Measurements from ENCODE around the gene DHX15. TPM values are rescaled to one million over a fixed set of nuclear protein-coding genes. Genes with fewer than 3 reads are reported as not detected.

DHX15 gene
- total and polyA plus RNA-seq, 12 donors = 42.4 to 158 (median 79.0) TPM

DNA sequence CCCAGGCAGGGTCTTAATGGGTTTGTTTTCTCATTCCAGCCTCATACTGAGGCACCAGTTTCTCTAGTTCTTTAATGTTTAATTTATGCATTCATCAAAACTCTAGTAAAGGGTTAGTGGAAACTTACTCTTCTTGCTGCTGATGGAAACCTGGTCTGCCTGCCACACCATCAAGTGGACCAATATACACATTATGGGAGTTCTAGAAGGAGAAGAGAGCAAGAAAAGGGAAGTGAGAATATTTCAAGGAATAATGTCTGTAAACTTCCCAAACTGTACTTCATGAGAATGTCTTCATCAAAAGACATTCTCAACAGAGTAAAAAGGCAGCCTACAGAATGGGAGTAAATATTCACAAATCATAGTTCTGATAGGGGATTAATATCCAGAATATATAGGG is 20.9 kb upstream of the DHX15 start:
- TF ChIP-seq, protein P1, sequence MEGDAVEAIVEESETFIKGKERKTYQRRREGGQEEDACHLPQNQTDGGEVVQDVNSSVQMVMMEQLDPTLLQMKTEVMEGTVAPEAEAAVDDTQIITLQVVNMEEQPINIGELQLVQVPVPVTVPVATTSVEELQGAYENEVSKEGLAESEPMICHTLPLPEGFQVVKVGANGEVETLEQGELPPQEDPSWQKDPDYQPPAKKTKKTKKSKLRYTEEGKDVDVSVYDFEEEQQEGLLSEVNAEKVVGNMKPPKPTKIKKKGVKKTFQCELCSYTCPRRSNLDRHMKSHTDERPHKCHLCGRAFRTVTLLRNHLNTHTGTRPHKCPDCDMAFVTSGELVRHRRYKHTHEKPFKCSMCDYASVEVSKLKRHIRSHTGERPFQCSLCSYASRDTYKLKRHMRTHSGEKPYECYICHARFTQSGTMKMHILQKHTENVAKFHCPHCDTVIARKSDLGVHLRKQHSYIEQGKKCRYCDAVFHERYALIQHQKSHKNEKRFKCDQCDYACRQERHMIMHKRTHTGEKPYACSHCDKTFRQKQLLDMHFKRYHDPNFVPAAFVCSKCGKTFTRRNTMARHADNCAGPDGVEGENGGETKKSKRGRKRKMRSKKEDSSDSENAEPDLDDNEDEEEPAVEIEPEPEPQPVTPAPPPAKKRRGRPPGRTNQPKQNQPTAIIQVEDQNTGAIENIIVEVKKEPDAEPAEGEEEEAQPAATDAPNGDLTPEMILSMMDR (IDR thresholded peaks at IDR 0.05) = no peak
- Histone ChIP-seq H3K36me3 (replicated peaks in 1 of 2) (no peaks in the 10 kb centered on the region), H3K9me3 (replicated peaks in 1 of 3) (no peaks in the 10 kb centered on the region), H3K27ac (no peak overlapping the region), H3K27me3 (no peaks in the 10 kb centered on the region), H3K4me1 (replicated peaks in 1 of 2) (no peaks in the 10 kb centered on the region), H3K4me3 (no peak overlapping the region)
- no peak for DNase-seq
- intact Hi-C loops (cut with DNase I) = no loop called here

GRCh38 chr4:24604558-24605214 is 20.3 kb upstream of the DHX15 start:
- TF ChIP-seq, protein P1 (IDR thresholded peaks at IDR 0.05) = no peak
- no peak for TF ChIP-seq POLR2A (IDR thresholded peaks at IDR 0.05)
- intact Hi-C loops (cut with DNase I) = no loop called here
- H3K4me1 ChIP-seq (replicated peaks in 1 of 2) = no peaks in the 10 kb centered on the region
- no peaks in the 10 kb centered on the region for H3K27me3 ChIP-seq
- WGBS, 4 donors = 75 to 85% (median 78%) methylated on average over 4 of the region's 4 CpGs
- H3K4me3 ChIP-seq = no peak overlapping the region
- H3K27ac ChIP-seq = no peak overlapping the region
- DNase-seq = no peak
- no peaks in the 10 kb centered on the region for H3K9me3 ChIP-seq (replicated peaks in 1 of 3)
- H3K36me3 ChIP-seq (replicated peaks in 1 of 2) = no peaks in the 10 kb centered on the region

GRCh38 chr4:24603343-24603742 is 19.0 kb upstream of the DHX15 start:
- Histone ChIP-seq H3K27ac (no peak overlapping the region), H3K4me1 (replicated peaks in 1 of 2) (no peaks in the 10 kb centered on the region), H3K36me3 (replicated peaks in 1 of 2) (no peaks in the 10 kb centered on the region), H3K4me3 (no peak overlapping the region), H3K27me3 (no peaks in the 10 kb centered on the region), H3K9me3 (replicated peaks in 1 of 3) (no peaks in the 10 kb centered on the region)
- 82 to 93% (median 85%) methylated on average over 6 of the region's 6 CpGs for WGBS, 4 donors
- DNase-seq = no peak
- intact Hi-C loops (cut with DNase I) = no loop called here
- TF ChIP-seq, protein P1 (IDR thresholded peaks at IDR 0.05) = no peak
- no peak for TF ChIP-seq POLR2A (IDR thresholded peaks at IDR 0.05)

DNA sequence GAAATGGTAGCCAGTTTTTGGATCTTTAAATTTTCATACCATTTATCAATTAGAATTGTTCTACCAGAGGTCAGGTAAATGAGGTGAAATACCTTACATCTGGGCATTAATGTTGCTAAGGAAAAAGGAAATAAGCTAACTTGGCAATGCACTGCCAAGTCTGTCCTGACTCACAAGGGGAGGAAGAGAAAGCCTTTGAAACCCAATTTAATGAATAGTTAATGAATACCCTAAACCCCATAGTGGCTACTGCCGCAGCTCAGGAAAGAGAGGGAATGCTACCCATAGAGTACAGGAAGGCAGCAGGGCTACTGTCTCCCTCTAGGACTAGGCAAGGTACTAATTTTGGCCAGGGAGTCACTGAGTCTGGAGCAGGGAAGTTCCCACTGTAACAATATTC is 16.8 kb upstream of the DHX15 start:
- intact Hi-C loops (cut with DNase I) = no loop called here

More for the DNA sequence above, 16.8 kb upstream of the DHX15 start:
- H3K4me1 ChIP-seq (replicated peaks in 1 of 2) = no peaks in the 10 kb centered on the region
- H3K27ac ChIP-seq = no peak overlapping the region
- no peaks in the 10 kb centered on the region for H3K27me3 ChIP-seq
- DNase-seq = no peak
- WGBS, 4 donors = 83 to 100% (median 95%) methylated on average over 1 of the region's 1 CpG
- no peaks in the 10 kb centered on the region for H3K36me3 ChIP-seq (replicated peaks in 1 of 2)
- H3K9me3 ChIP-seq (replicated peaks in 1 of 3) = no peaks in the 10 kb centered on the region
- no peak overlapping the region for H3K4me3 ChIP-seq
- TF ChIP-seq, protein P1 (IDR thresholded peaks at IDR 0.05) = no peak
- TF ChIP-seq POLR2A (IDR thresholded peaks at IDR 0.05) = no peak
